Lung (tissue), 12 donors: ENCODE results near the gene GPD1L. TPM values are rescaled to one million over a fixed set of nuclear protein-coding genes. Genes with fewer than 3 reads are reported as not detected.

ENCODE experiments used
- ATAC-seq: fragments of 200-7000 bp; cut with Tn5 transposase; one replicate; pipeline ENCODE4 v1.9.1; 2020; ENCODE audit warnings: moderate number of reproducible peaks; ENCODE audit not compliant: insufficient read depth, low FRiP score
- DNase-seq, 3 donors: peaks; one replicate each; pipeline ENCODE4 v3.0.0-alpha.2; 2013 to 2017
- H3K27ac ChIP-seq, 2 donors: one replicate each; pipeline ENCODE4 v1.5.1; 2013; ENCODE audit warnings: mild to moderate bottlenecking in 2 of 2, moderate library complexity in 2 of 2, control low read depth in 1 of 2, inconsistent platforms in 1 of 2, low read depth in 1 of 2, low read length in 1 of 2
- H3K27me3 ChIP-seq, 3 donors: one replicate each; pipeline ENCODE4 v1.5.1; 2013; ENCODE audit warnings: low read length in 2 of 3; ENCODE audit not compliant: control insufficient read depth in 3 of 3, insufficient read depth in 3 of 3
- H3K36me3 ChIP-seq, 4 donors: one replicate each; pipeline ENCODE4 v1.5.1; 2013; ENCODE audit warnings: low read length in 4 of 4, mild to moderate bottlenecking in 1 of 4, moderate library complexity in 1 of 4; ENCODE audit not compliant: control insufficient read depth in 4 of 4, insufficient read depth in 4 of 4
- H3K4me1 ChIP-seq, 5 donors: one replicate each; pipeline ENCODE4 v1.5.1; 2013; ENCODE audit warnings: low read length in 5 of 5, mild to moderate bottlenecking in 2 of 5, moderate library complexity in 1 of 5; ENCODE audit not compliant: control insufficient read depth in 5 of 5, insufficient read depth in 5 of 5
- H3K4me3 ChIP-seq: one replicate; pipeline ENCODE4 v1.5.1; 2013; ENCODE audit warnings: mild to moderate bottlenecking, control low read depth, moderate library complexity
- H3K9ac ChIP-seq, 2 donors: one replicate each; pipeline ENCODE4 v1.5.1; 2013; ENCODE audit warnings: low read length in 2 of 2, control low read depth in 1 of 2; ENCODE audit not compliant: insufficient read depth in 1 of 2
- H3K9me3 ChIP-seq, 4 donors: one replicate each; pipeline ENCODE4 v1.5.1; 2013; ENCODE audit warnings: low read length in 3 of 4, mild to moderate bottlenecking in 1 of 4, moderate library complexity in 1 of 4; ENCODE audit not compliant: control insufficient read depth in 4 of 4, insufficient read depth in 3 of 4
- WGBS, 2 donors: extraction: QIAGEN DNeasy Blood & Tissue Kit; methylation state at CpG; one replicate each; pipeline ENCODE4 v1.1.7; 2013; 5-methylcytosine and 5-hydroxymethylcytosine counted together
- polyA plus RNA-seq, 2 donors: library from polyadenylated mRNA; stranded (reverse); fragments of 200-250 nt; gene quantifications; one replicate each; pipeline ENCODE4 v1.2.1, GENCODE V29; 2013
- total RNA-seq, 2 donors: library from RNA; depleted of rRNA in 1 of 2; stranded (reverse); fragments of >200 nt in 1 of 2; gene quantifications; one replicate each; pipeline ENCODE4 v1.2.1, GENCODE V29; 2014 to 2021
- TF ChIP-seq, protein P1 (sequence below): IDR thresholded peaks from 2 replicates; pipeline ENCODE4 v1.5.1; 2012; ENCODE audit warnings: mild to moderate bottlenecking; ENCODE audit errors: control extremely low read depth, extremely low read depth
- donor health status: control.
- donor health status: control.
- donor health status: Bipolar disorder and iron deficiency.
- donor health status: healthy.
- donor health status: DM: yes; HTN: yes; CAD: no.

The GPD1L gene
- total and polyA plus RNA-seq, 4 donors, result 20.5 to 58.8 (median 37.1) TPM

DNA sequence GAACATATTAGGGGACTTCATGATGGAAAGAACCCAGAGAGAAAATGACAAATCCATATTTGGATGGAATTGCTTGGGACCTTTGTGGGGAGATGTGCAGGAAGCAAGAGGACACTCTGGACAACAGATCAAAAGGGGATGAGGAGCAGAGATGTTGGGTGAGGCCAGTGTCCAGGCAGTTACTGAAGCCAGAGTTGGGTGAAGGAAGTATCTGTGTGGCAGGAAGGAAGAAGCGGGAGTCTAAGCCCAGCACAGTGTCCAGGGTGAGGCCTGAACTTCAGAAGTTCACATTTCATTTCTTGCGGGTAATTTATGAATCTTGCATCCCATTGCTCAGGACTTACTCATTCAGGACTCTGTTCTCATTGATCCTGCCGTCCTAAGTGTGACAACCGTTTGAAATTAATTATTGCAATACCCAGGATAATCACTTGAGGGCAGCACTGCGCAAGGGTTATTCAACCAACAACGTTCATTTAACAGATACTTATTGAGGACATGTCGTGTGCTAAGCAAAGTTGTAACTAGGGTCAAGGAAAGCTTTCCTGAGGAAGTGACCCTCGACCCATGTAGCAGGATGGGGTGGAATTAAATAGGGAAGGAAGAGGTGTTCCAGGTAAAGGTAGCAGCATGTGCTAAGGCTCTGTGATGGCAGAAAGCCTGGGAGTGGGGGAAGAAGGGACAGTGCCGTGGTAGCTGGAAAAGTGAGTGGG lies 70.7 kb downstream of the GPD1L start:
- DNase-seq, result peak; percentile 28 to 36 (median 31)
- H3K9ac ChIP-seq, result no peak overlapping the region
- TF ChIP-seq, protein P1, sequence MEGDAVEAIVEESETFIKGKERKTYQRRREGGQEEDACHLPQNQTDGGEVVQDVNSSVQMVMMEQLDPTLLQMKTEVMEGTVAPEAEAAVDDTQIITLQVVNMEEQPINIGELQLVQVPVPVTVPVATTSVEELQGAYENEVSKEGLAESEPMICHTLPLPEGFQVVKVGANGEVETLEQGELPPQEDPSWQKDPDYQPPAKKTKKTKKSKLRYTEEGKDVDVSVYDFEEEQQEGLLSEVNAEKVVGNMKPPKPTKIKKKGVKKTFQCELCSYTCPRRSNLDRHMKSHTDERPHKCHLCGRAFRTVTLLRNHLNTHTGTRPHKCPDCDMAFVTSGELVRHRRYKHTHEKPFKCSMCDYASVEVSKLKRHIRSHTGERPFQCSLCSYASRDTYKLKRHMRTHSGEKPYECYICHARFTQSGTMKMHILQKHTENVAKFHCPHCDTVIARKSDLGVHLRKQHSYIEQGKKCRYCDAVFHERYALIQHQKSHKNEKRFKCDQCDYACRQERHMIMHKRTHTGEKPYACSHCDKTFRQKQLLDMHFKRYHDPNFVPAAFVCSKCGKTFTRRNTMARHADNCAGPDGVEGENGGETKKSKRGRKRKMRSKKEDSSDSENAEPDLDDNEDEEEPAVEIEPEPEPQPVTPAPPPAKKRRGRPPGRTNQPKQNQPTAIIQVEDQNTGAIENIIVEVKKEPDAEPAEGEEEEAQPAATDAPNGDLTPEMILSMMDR, result peak; percentile 46
- H3K4me3 ChIP-seq, result no peak overlapping the region
- 12 to 17% methylated on average over 9 of the region's 9 CpGs for WGBS, 2 donors
- ATAC-seq, result peak; percentile 82
- peaks cover 0 to 2% (median 1%) of the 10 kb centered on the region in 4 donors for H3K9me3 ChIP-seq
- H3K27ac ChIP-seq, result no peak overlapping the region
- H3K27me3 ChIP-seq, result no peaks in the 10 kb centered on the region
- peaks cover 0 to 4% (median 0%) of the 10 kb centered on the region in 4 donors for H3K36me3 ChIP-seq
- H3K4me1 ChIP-seq, result peaks cover 0 to 5% (median 2%) of the 10 kb centered on the region in 5 donors

DNA sequence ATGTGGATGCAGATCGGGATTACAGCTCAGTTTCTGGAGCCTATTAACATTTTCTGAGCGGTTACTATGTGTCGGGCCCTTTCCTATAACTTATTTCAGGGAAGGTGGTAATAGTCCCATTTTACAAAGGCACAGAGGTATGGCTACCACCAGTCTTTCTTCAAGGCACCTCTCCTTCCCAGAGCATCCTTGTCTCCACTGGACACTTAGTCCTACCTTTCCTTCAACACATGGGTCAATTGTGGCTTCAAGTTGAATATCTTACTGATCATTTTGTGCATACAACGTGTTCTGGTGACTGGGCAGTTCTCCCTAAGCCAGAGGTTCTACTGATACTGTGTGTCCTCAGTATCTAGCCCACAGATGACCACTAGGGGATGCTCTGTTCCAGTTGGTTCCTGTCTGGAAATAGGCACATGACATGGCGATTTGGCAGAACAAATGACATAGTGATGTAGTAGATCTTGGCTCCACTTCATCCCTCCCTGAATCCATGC lies 71.3 kb downstream of the GPD1L start:
- H3K27me3 ChIP-seq, result no peaks in the 10 kb centered on the region
- DNase-seq, result peak; percentile 41 to 75 (median 62)
- H3K27ac ChIP-seq, result no peak overlapping the region
- peaks cover 0 to 5% (median 2%) of the 10 kb centered on the region in 5 donors for H3K4me1 ChIP-seq
- no peak overlapping the region for H3K4me3 ChIP-seq
- H3K9ac ChIP-seq, result no peak overlapping the region
- peaks cover 0 to 2% (median 0%) of the 10 kb centered on the region in 4 donors for H3K9me3 ChIP-seq
- no peaks in the 10 kb centered on the region for H3K36me3 ChIP-seq
- TF ChIP-seq, protein P1, result peak; percentile 82
- ATAC-seq, result peak; percentile 70
- WGBS, 2 donors, result 21 to 23% methylated on average over 5 of the region's 5 CpGs

DNA sequence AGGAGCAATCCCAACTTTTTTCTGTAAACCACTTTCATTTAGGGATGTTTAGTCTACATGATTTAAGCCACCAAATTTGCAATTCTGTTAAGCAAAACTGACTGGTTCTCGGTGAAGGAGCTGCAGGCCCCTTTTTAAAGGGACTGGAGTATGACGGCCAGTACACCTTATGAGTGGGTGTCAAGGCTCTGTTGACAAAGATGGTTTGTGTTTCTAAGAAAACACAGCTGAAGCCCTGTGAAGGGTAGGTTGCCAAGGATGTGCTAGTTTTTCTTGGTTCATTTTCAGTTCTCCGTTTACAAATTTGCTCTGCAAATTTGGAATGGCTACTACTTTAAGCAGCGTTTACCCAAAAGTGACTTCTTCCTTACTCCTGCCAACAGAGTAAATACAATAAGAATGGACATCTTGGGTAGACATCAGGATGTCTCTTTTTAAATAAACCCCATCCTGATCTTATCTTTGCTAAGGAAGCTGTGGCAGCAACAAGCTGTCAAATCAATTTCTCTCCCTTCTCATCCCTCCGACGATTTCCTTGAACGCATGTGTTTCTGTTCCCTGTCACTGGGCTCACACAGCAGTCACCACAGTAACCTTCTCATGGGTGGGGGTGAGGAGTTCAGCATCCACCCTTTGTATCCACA lies 73.8 kb downstream of the GPD1L start:
- Histone ChIP-seq H3K9ac (no peak overlapping the region), H3K9me3 (peaks cover 0 to 2% (median 0%) of the 10 kb centered on the region in 4 donors), H3K27me3 (no peaks in the 10 kb centered on the region), H3K4me3 (no peak overlapping the region), H3K36me3 (no peaks in the 10 kb centered on the region), H3K27ac (no peak overlapping the region), H3K4me1 (peaks cover 0 to 5% (median 2%) of the 10 kb centered on the region in 5 donors)
- WGBS, 2 donors, result 36 to 47% methylated on average over 7 of the region's 7 CpGs
- DNase-seq (no peak), ATAC-seq (no peak)
- TF ChIP-seq, protein P1, result no peak
